ENCODE data around the gene NRIP3.

Gene NRIP3

GRCh38 chr11:8967184-8967583, 36.6 kb downstream of the NRIP3 start:
- CTCF ChIA-PET, result no interaction called here
- POLR2A ChIA-PET (ENCODE audit: low non-redundant PET), result no interaction called here
- no peak overlapping the region for H3K27ac ChIP-seq
- no peak for TF ChIP-seq CTCF (conservative IDR thresholded peaks at IDR 0.05; ENCODE audit: low read depth)
- no peak for DNase-seq (ENCODE audit: low spot score)

- peak within 1 kb of the TSS; percentile 92 for H3K27ac ChIP-seq
- CTCF ChIA-PET, result interaction anchor here (0.6 kb wide), 1 partner anchor 1423 kb away, joined by 4 read pairs; no protein-coding TSS in a partner anchor
- peak; percentile 88 for DNase-seq (ENCODE audit: low spot score)
- no peak for TF ChIP-seq CTCF (conservative IDR thresholded peaks at IDR 0.05; ENCODE audit: low read depth)
- POLR2A ChIA-PET (ENCODE audit: low non-redundant PET), result interaction anchor here (0.7 kb wide), 1 partner anchor 53 kb away, joined by 3 read pairs; no protein-coding TSS in a partner anchor
Measured at GRCh38 chr11:8964324-8965320, 39.2 kb downstream of the NRIP3 start, which contains the start of gene TMEM9B. Gene TMEM9B, minus strand, starts transcription at chr11:8964442. Its CDS starts 129 bp downstream, at chr11:8964313.

- no peak for TF ChIP-seq CTCF (conservative IDR thresholded peaks at IDR 0.05; ENCODE audit: low read depth)
- peak; percentile 78 for DNase-seq (ENCODE audit: low spot score)
- H3K27ac ChIP-seq, result peak overlapping the region; percentile 92
- CTCF ChIA-PET, result interaction anchor here (0.9 kb wide), 1 partner anchor 102 kb away, joined by 3 read pairs; no protein-coding TSS in a partner anchor
- POLR2A ChIA-PET (ENCODE audit: low non-redundant PET), result interaction anchor here (0.5 to 0.7 kb wide), 3 partner anchors 41 to 410 kb away, joined by 3 to 5 read pairs (median 3); no protein-coding TSS in a partner anchor
Measured at GRCh38 chr11:8963569-8964323, 40.1 kb downstream of the NRIP3 start.

- POLR2A ChIA-PET (ENCODE audit: low non-redundant PET), result interaction anchor here (0.7 kb wide), 1 partner anchor 40 kb away, joined by 3 read pairs; no protein-coding TSS in a partner anchor
- no peak for DNase-seq (ENCODE audit: low spot score)
- no peak for TF ChIP-seq CTCF (conservative IDR thresholded peaks at IDR 0.05; ENCODE audit: low read depth)
- H3K27ac ChIP-seq, result no peak overlapping the region
- CTCF ChIA-PET, result no interaction called here
Measured at GRCh38 chr11:8962841-8963240, 41.0 kb downstream of the NRIP3 start.

- no peak for TF ChIP-seq CTCF (conservative IDR thresholded peaks at IDR 0.05; ENCODE audit: low read depth)
- ChIA-PET POLR2A (ENCODE audit: low non-redundant PET) (interaction anchor here (0.5 kb wide), 1 partner anchor 48 kb away, joined by 5 read pairs; no protein-coding TSS in a partner anchor), CTCF (interaction anchor here (0.7 kb wide), 2 partner anchors 33 to 356 kb away, joined by 3 to 4 read pairs; no protein-coding TSS in a partner anchor)
- DNase-seq (ENCODE audit: low spot score), result no peak
- H3K27ac ChIP-seq, result no peak overlapping the region
Measured at GRCh38 chr11:8961401-8961800, 42.4 kb downstream of the NRIP3 start.

All from RWPE1 (cell line).